ENCODE data around the gene IGF1R.

Gene IGF1R

DNA sequence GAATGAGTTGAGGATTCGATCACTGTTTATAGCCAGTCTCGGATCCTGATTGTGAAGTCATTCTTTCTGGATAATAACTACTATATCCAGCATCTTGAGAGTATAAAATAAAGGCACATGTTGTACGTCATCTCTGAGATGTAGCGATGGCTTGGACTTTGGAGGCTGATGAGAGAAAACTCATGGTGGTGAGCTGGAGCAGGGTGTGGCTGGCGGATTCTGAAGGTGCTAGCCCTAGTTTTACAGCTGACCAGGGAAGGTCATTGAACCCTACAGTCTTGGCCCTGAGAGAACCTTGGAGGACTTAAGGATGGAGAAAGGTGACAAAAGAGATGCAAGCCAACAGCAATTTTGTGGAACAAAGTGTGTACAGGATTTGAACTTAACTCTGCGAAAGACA, 153.8 kb downstream of the IGF1R start:
- no peak for DNase-seq

DNA sequence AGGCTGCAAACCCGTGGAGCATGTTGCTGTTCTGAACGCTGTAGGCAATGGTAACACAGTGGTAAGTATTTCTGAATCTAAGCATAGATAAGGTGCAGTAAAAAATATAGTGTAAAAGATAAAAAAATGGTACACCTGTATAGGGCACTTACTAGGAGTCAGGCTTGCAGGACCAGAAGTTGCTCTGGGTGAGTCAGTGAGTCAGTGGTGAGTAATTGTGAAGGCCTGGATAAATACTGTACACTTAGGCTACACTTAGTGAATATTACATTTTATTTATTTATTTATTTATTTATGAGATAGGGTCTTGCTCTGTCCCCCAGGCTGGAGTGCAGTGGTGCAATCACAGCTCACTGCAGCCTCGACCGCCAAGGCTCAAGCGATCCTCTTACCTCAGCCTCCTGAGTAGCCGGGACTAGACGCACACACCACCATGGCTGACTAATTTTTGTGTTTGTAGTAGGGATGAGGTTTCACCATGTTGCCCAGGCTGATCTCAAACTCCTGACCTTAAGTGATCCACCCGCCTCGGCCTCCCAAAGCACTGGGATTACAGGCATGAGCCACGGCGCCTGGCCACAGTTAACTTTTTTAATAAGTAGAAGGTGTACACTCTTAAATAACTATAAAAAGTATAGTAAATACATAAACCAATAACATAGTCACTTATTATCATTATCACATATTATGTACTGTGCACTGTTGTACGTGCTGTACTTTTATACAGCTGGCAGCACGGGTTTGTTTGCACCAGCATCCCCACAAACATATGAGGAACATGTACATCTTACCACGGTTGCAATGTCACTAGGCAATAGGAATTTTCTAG, 155.1 kb downstream of the IGF1R start:
- DNase-seq = no peak

DNA sequence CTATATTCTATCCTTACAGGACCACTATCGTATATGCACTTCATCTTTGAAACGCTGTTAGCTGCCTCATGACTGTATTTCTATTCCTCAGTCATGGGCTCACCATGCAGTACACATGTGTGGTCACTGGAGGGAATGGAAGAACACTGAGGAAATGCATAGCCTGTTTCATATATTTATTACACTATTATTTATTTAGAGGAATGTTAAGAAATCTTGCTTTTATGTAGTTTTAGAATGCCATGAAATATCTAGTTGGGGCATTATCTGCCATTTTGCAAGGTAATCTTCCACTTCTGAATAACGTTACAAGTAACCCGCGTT, 155.7 kb downstream of the IGF1R start:
- DNase-seq = no peak

DNA sequence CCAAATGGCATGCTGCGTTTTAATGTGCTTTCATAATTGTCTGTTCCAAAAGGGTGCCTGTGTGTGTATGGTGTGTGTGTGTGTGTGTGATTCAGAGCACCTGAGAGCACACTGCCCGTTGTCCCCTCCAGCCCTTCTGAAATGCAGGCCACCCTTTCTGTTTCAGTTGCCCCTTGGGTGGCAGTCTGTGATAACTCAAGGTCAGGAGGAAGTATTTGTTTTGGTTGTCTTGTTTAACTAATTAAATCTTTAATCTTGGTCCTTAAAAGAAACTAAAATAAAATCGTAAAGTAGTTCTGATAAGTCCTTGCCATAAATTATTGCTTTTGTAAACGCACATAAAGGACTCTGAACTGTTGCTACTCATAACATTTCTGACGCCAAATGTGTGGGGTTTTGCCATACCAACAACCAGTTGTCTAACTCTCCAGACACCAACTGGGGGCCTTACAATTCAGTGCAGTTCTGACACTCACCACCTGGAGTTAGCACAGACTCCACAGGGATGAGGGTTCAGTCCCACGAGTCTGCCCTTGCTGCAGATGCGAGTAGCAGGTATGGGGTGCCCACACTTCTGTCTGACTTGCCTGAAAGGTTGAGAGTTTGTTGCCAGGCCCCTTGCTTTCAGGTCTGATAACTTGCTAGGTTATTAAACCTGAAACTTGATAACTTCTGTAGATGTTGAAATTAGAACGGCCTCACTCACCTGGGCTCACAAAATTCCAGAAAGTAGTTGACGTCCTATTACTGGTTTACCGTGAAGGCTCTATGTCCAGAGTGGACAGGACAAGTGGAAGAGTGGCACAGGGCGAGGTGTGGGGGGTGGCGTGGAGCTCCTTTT, 157.3 kb downstream of the IGF1R start:
- no peak for DNase-seq

DNA sequence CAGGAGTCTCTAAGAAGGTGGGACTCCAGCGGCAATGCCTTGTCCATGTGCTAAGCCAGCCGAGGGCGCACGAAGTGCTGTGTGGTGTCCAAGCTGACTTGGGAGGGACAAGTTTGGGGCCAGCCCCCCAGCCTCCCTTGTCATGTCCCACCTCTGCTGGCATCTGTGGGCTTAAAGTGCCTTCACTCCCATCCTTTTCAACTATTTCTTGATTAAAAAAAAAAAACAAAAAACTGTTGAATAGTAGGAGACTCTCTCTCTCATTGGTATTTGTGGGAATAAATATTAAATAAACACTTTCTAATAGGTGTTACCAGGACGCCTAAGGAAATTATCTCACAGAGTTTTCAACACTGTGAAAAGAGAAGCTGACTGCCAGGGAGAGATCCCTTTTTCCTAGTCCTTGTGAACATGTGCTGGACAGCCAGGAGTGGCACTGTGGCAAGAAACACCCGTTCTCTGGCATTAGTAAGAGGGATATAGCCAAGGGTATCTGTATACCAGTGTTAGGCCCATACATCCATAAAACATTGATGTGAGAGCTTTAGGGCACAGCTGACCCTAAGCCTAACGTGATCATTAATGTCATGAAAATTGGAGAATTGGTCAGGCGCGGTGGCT, 158.0 kb downstream of the IGF1R start:
- DNase-seq = no peak

DNA sequence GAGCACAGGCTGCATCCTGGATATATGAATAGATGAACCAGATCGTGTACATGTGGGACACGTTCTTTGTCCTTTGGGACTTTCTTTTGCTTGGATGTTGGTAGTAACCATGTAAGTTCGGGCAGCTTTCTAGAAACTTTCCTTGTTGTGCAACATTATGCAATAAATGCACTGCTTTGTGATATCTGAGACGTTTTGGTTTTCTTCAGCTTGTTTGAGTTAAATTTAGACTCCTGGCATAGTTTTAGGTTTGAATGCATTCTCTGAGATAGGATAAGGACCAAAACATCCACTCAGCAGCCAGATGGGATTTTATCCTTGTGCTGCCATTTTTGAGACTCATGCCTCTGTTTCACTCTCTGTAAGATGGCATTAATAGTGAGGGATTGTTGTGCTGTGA, 158.9 kb downstream of the IGF1R start:
- no peak for DNase-seq

DNA sequence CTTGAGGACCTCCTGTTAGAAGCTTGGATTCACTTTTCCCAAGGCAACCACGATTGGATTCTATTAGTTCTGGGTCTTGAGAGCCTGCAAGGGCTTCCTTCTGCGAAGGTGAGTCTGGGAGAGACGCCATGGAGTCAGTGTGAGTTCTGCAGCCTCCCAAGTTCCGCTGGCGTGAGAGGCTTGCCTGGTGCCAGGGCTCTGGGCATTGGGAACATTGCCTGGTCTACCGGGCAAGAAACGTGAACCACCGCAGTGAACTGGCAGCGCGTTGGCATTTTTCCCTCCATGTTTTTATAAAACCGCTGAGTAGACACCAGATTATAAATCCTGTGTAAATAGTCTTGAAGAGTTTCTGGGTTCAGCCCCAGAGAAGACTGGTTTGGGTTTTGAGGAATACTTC, 160.9 kb downstream of the IGF1R start:
- no peak for DNase-seq

DNA sequence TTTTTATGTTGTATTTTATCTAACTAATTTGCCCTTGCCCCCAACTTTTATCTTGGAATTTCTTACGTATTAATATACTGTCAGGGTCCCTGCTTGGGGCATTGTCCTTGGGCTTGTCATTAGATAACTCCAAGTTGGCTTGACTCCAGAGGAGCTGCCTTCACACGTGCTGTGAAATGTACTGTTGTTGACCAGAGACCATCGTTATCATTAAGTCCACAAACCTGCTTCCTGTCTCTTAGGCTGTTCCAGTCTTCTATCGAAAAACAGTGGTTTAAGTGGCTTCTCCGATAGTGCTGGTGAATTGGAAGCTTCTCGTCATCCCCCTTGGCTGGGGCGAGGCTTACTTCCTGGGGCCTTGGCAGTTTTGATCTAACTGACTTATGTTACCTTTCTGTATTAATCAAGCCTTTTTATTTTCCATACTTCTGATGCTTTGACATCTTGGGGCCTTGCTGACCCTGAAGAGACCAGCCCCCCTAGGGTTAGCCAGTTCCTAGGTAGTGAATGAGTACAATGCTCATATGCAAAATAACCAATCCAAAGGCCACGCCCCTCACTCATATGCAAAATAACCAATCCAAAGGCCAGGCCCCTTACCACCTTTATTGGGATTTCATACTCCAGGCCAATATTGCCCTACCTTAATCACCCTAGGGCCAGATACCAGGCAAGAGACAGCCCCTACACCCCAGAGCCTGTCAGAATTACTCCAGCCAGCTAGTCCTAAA, 164.5 kb downstream of the IGF1R start:
- DNase-seq = no peak

DNA sequence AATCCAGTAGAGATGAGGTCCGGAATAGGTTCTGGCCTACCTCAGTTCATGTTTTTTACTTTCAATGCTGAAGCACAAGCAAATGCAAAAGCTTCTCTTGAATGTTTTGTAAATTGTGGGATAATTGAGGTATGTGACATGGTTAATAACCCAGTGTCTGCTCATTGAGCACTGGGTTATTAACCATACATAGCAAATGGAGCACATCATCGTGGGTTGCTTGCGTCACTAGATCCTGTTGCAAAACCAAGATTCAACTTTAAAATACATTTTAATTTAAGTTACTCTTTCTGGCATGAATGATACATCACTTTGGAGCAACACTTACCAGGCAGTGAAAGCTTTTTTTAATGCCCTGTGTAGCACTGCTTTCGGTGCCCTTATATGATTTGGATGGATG, 165.6 kb downstream of the IGF1R start:
- no peak for DNase-seq

DNA sequence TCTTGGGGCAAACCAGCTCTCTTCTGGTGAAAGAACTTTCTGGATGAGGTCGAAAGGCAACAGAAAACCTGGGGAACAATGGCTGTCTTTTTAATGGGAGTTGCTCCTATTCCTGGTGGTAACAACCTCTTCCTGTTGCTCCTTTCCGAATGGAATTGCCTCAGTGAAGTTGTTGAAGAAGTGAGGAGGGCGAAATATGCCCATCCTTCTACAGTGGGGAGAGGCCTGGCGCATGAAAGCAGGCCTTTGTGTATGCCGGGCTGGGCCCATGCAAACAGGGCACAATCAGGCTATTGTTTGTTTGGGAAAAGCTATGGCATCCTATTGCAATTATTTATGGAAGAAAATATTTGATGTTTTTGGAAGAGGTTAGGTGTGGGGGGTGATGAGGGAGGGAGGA, 166.9 kb downstream of the IGF1R start:
- DNase-seq = no peak

DNA sequence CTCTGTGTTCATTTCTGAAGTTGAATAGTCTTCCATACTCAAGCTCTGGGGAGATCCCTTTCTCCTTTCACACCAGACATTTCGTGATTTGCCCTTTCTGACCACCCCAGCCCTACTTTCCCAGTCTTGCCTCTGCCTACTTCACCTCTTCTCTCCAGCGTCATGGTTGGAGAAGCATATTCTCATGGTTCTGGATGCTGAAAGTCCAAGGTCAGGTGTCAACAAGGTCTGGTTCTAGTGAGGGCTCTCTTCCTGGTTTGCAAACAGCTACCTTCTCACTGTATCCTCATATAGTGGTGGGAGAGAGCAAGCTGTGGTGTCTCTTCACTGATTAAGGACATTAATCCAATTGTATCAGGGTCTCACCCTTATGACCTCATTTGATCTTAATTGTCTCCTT, 169.4 kb downstream of the IGF1R start:
- no peak for DNase-seq

DNA sequence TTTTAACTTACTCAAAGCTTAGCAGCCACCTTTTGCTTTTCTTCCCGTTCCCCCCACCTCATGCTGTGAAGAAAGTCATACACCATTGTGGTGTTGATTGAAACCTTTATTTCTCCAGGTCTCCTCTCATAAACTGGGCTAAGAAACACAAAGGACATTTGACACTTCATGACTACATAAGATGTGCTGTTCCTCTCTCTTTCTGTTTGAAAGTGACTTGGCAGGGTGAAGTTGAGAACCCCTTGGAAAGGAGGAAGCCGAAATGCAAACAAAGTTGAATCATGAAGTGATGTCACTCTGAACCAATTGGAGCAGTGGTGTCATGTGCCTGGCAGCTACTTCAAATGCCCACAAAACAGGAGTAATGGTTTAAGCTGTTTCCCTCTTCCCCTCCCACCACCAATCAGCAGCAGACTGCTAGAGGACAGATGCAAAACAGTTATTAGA, 174.7 kb downstream of the IGF1R start:
- DNase-seq = peak in 1 of 2 donors; percentile 15

DNA sequence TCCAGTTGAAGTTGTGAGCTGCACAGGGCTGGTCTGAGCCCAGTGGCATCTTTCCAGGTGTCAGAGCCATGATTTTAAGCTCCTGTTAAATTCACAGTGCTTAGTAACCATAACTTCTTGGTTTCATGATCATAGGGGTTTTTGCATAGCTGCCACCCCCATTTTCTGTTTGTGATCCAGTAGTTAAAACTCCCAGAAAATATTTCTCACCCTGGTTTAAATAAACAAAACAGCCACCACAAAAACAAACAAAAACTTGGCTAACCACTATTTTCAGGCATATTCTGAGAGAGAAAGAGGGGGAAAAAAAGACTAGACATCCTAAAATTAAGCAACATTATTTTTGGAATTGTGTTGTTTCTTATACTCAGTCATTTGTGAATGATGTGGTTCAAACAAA, 175.3 kb downstream of the IGF1R start:
- DNase-seq = no peak

DNA sequence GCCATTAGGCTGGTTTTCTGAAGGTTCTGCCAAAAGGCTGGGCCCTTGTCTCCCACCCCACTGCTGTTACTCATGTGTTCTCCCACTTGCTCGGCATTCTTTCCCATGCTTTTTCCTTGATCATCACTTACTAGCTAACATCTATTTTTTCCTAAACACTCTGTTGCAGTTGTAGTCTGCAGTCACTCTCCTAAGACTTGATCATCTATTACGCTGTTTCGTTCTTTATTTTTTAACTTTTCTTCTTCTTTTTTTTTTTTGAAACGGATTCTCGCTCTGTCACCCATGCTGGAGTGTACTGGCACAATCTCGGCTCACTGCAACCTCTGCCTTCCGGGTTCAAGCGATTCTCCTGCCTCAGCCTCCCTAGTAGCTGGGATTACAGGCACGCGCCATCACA, 176.3 kb downstream of the IGF1R start:
- no peak for DNase-seq

DNA sequence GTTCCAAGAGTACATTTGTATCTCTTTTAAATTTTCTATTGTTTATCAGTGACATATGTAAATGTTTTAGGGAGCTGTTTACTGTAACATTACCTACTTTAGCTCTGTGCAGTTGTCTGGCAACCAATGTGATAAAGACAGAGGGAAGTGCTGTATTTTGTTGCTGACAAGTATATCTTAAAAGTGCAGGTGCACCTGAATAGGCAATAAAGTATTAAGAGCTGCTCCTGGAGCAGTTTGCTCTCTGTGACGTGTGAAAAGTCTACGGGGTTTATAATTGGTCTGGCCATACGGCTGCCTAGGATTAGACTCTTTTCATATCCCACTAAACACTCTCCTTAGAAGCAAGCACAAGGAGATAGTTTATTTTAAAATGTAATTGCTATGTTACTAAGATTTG, 178.3 kb downstream of the IGF1R start:
- DNase-seq = no peak

DNA sequence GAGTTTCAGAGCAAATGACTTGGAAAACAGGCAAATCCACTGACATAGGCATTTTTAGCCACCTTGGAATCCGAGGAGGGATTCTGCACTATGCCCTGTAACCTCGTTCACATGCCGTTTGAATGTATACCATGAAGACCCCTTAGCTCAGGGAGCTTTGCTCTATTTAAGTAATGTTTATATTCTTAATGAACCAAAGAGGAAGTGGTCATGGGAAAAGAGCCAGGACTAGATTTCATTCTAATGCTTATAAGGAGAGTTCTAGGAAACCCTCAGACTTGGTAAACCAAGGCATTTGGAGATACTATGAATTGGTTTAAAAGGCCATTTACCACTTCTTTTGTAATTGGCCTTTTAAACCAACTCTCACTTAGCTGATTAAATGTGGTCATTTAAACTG, 178.9 kb downstream of the IGF1R start:
- no peak for DNase-seq

DNA sequence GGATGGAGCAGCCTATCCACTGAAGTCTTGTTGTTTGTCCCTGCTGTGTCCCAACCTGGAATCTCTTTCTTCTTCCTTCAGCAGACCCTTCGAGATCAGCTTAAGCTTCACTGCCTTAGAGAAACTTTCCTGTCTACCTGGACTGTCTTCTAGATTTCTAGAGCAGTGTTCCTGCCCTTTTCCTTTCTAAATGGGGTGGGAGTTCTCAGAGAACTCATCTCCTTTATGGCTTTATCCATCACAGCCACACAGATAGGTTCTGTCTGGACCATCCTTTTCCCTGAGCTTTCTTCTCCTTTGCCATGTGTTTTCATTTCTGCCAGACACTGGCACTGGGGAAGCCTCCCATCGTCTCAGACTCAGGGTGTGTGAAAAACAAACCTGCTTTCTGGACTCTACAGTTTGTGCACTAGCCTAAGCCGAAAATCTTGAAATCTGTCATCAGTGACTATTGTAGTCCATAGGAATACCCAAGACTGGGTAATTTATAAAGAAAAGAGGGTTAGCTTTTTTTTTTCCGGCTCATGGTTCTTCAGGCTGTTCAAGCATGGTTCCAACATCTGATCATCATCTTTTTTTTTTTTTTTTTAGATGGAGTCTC, 181.8 kb downstream of the IGF1R start:
- DNase-seq = no peak

DNA sequence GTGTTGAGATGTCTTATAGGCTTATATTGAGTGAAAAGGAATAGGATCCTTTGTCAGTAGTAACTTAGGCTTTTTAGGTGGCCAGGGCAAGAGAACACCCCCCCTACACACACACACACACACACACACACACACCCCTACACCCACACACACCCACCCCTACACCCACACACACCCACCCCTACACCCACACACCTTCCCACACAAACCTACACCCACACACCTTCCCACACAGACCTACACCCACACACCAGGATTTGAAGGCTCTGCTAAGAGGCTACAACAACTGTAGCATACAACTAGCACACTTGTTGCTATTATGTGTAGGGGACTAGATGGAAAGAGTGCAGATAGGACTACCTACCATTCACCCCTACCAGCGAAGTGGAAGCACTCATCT, 186.6 kb downstream of the IGF1R start:
- no peak for DNase-seq

DNA sequence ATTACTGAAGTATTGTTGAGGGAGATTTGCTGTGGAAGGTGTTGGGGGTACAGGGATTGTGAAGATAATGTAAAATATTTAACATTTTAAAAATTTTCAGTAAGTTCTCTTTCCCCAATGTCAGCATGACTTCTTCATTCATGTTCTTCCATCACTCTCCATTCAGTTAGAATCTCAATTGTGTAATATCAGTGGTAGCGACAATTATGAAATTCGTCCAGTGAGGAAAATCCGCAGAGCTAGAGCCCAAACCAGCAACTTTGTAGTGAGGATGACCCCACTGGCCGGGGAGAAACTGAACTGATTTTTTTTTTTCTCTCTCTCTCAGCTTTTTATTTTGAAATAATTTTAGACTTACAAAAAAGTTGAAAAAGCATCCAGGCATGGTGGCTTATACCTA, 187.5 kb downstream of the IGF1R start:
- no peak for DNase-seq

DNA sequence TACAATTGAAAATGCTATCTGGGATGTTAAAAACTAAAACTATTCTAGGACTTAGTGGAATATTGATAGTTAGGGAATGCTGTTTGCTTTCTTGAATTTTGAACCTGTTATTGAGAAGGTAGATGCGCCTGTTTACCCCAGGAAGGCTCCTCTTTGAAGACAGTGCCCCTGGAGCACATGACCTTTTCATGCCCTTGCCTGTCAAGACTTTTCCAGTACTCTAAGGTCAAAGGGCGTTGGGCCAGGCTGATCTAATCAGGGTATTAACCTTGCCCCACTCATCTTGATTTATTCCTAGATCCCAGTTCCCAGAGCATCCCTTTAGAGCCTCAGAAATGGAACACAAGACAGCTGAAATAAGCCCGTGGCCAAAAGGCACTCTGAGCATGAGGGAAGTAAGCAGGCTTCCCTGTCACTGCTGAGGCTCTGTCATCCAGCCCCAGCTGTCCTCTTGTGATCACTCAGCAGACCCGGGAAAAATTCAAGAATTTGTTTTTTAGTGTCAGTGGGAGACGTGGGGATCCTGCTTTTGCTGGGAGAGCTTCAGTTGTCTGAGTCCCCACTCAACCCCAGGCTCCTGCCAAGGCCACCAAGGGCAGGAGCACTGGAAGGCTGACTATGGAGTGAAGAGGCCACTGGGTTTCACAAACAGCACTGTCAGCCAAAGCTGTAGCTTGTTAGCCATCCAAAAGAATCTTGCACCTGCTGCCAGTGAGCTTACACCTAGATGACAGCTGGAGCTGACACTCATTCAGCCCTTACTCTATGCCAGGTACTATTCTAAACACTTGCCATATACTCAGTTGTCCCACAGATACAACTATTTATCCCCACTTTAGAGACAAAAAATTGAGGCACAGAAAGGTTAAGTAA, 190.3 kb downstream of the IGF1R start:
- no peak for DNase-seq

DNA sequence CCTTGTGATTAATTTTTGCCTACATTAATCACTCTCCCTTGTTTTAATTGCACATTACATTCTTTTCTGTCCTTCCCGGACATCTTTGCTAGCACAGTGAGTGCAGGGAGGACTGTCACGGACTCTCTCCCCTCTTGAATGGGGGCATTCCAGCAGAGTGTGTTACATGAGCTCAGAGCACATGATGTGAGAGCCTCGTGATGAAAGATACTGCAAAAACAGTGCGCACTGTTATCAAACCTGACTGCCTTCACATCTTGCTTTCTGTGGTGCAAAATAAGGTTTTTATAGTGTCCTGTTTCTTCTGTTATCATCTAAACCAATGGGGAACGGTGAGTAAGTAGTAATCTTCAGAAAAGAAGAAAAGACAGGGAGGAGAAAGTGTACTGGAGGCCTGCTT, 191.7 kb downstream of the IGF1R start:
- no peak for DNase-seq

Measured in CD4-positive, alpha-beta T cell treated with Interferon alpha-2 for 1 hour (primary cell).